ENCODE measurements around the gene ATP6V0A4. TPM values are rescaled to one million over a fixed set of nuclear protein-coding genes. Genes with fewer than 3 reads are reported as not detected.
"Not testable (repeated sequence)": the region's sequence is repeated elsewhere in the genome, so short reads cannot be mapped to it uniquely, and the experiment has no call there.

Gene ATP6V0A4
- polyA plus RNA-seq, 3 donors: 49.7 to 67.9 (median 64.7) TPM

DNA sequence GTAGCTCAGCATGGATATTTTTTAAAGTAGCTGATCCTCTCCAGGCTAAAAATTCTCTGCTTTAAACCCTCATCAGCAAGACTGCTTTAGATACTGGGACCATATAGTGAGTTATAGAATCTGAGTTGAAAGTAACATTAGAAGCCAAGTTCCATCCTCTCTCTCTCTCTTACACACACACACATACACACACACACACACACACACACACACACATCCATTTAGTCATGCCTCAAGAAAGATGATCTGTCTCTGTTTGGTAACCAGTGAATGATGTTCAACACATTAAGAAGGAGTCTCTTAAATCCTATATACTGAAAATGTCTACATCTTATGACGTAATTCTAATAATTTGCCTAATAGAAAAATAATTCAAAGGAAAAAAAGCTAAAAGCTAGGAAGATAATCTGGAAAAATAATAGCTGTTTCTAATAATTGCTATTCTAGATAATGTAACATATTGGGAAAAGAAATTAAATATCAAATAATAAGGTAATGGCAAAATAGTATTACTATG is 16.9 kb upstream of the ATP6V0A4 start:
- no peak for DNase-seq (ENCODE audit: extremely low read depth in 1 of 11, low read depth in 9 of 11, low spot score in 4 of 11)

DNA sequence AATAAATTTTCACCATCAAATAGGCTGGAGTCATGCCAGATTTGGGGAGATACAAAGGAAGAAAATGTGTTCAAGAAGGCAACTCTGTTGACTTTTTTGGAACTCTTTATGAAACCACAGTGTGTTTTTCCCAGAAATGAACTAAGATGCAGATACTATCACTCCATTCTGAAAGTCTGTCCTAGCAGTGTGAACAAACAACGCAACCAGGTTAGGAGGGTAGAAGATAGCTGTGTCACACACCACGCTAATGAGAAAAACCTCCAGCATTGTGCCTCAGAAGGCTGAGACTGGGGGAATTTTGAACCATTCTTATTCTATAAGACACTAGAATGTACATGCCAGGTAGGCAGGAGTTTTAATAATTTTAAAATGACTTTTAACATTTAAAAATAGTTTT is 15.9 kb upstream of the ATP6V0A4 start:
- DNase-seq (ENCODE audit: extremely low read depth in 1 of 11, low read depth in 9 of 11, low spot score in 4 of 11): no peak

DNA sequence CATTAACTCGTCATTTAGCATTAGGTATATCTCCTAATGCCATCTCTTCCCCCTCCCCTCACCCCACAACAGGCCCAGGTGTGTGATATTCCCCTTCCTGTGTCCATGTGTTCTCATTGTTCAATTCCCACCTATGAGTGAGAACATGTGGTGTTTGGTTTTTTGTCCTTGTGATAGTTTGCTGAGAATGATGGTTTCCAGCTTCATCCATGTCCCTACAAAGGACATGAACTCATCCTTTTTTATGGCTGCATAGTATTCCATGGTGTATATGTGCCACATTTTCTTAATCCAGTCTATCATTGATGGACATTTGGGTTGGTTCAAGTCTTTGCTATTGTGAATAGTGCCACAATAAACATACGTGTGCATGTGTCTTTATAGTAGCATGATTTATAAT is 13.3 kb upstream of the ATP6V0A4 start:
- not testable (repeated sequence) for DNase-seq (ENCODE audit: extremely low read depth in 1 of 11, low read depth in 9 of 11, low spot score in 4 of 11)

DNA sequence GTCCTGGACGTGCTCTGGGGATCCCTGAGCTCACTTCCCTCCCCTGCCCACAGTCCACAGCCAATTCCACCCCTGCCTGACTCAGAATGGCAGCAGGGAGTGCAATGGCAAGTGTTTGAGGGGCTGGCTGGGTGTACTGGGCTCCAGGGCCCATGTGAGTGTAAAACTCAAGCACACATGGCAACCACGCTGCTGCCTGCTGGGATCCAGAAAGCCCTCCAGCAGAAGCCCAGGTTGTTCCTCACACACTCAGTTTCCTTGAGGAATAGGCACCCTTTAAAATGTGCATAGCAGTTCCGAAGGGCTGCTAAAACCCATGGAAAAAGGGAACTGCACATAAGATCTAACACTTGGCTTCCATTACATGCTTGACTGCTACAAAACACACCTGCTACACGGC is 11.3 kb upstream of the ATP6V0A4 start:
- no peak for DNase-seq (ENCODE audit: extremely low read depth in 1 of 11, low read depth in 9 of 11, low spot score in 4 of 11)

DNA sequence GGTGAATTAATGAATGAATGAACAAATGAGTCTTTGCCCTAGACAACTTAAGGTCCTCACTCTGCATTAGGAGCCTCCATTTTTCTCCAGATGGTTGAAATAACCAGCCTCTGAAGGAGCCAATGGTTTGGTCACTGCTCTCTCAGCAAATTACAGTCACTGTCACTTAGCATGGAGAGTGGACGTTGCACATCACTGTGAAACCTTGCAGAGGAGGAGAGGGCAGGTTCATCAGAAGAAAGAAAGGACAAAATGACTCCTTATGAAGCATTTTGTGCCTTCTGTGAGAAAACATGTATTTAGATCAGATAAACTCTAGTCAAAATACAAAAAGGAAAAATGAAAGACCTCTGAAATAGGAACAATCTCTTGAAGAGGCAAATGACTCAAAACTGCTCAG is 6.6 kb upstream of the ATP6V0A4 start:
- no peak for DNase-seq (ENCODE audit: extremely low read depth in 1 of 11, low read depth in 9 of 11, low spot score in 4 of 11)

DNA sequence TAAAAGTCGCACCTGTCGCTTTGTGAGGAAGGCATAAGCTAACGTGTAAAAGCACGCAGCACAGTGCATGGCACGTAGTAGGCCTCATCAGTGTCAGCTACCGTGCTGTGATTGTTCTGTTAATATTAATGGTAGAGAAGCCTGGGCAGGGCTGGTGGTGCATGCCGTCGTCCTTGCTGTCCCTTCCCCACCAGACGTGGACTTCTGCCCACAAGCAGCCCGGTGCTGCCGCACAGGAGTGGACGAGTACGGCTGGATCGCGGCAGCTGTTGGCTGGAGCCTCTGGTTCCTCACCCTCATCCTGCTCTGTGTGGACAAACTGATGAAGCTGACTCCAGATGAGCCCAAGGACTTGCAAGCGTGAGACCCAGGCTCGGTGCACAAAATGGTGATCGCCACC is 4.7 kb upstream of the ATP6V0A4 start:
- DNase-seq (ENCODE audit: extremely low read depth in 1 of 11, low read depth in 9 of 11, low spot score in 4 of 11): no peak

DNA sequence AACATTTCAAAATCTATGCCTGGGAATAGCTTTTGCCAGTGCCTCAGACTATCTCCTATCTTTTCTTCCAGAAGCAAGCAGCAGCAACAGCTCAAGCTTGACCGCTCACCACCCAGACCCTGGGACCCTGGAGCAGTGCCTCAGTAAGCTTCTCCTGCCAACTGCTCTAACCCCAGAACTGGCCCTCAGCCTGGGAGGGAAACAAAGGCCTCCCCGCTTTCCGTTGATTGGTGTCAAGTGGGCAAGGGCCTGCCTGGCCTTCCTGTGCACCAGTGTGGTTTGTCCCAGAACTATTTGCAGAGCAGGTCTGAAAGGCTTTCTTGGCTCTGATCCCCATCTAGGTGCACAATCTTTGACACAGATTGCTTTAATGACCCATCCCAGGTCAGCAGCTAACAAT is 3.3 kb upstream of the ATP6V0A4 start:
- DNase-seq (ENCODE audit: extremely low read depth in 1 of 11, low read depth in 9 of 11, low spot score in 4 of 11): no peak

DNA sequence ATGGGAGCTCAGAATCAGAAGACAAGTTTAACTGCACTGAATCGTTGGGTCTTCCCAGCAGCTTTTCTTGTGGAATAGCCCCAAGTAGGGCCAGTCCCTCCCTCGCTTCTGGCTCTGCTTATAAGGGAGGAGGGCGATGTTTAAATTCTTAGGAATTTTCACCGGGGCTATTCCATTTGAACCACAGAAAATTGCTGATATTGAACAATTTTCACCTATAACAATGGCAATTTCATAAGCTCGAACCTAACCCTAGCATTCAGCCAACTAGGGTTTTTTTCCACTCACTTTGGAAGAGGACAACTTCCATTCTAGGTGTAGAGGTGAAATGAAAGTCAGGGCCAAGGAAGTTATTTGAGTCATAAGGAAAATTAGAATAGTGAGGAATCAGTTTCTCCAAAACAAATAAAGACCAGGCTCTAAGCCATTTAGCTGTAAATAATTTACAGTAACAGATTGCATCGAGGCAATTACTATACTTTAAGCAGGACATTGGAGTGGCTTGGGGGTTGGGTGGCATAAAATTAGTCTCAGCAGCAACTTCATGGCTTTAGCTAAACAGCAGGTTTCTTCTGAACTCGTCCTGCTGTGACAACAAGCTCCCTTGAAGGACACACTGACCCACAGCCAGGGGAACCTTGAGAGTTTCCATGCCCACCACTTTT is 1.5 kb upstream of the ATP6V0A4 start:
- DNase-seq (ENCODE audit: extremely low read depth in 1 of 11, low read depth in 9 of 11, low spot score in 4 of 11): peak in 5 of 11 donors; percentile 9 to 60 (median 19)

DNA sequence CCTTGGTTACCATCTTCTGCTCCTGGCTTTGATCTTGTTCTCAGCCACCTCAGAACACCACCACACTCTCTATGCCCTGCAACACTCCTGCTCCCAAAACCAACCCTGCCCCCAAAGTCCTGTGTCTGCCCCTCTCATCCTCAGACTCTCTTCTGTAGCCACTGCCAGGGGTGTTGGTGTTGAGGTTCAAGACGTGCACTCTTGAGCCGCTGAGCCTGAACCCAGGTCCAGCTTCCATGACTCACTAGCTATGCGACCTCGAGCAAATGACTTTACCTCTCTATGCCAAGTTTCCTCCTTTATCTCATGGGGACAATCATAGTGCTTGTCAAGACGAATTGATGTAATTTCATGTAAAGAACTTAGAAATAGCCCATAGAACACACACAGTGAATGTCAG is 840 bp upstream of the ATP6V0A4 start:
- no peak for DNase-seq (ENCODE audit: extremely low read depth in 1 of 11, low read depth in 9 of 11, low spot score in 4 of 11)

DNA sequence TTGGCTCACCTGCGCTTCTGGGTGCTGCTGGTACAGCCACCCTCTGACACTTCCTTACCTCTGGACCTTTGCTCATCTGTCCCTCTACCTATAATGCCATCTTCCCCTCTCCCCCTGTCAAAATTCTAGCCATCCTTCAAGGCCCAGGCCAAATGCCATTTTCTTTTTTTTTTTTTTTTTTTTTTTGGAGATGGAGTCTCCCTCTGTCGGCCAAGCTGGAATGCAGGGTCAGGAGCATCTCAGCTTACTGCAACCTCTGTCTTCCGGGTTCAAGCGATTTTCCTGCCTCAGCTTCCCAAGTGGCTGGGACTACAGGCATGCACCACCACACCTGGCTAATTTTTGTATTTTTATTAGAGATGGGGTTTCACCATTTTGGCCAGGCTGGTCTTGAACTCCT is 950 bp downstream of the ATP6V0A4 start:
- not testable (repeated sequence) for DNase-seq (ENCODE audit: extremely low read depth in 1 of 11, low read depth in 9 of 11, low spot score in 4 of 11)

DNA sequence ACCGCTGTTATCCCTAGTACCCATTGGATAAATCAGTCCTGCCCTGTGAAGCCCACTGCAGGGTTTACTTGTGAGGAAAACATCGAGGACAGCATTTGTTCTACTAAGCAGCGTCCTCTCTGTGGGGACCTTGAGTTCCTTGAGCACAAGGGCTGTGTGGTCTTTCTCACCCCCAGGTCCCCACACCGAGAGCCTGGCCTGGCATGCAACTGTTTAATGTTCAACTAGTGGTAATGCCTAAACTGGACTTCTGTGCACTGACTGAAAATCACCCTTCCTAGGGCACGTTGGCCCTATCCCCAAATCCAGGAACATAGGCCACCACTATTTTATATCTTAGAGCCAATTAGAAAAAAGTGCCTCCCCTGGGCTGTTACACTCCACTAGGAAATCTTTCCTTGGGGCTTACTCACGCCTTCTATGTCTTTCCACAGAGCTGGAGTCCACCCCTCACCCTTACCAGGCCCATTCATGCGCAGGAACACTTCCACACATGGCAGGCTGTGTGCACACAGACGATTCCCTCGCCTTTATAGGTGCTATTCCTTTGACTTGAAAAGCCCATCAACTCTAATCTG is 1.9 kb downstream of the ATP6V0A4 start:
- DNase-seq (ENCODE audit: extremely low read depth in 1 of 11, low read depth in 9 of 11, low spot score in 4 of 11): peak in 1 of 11 donors; percentile 18

DNA sequence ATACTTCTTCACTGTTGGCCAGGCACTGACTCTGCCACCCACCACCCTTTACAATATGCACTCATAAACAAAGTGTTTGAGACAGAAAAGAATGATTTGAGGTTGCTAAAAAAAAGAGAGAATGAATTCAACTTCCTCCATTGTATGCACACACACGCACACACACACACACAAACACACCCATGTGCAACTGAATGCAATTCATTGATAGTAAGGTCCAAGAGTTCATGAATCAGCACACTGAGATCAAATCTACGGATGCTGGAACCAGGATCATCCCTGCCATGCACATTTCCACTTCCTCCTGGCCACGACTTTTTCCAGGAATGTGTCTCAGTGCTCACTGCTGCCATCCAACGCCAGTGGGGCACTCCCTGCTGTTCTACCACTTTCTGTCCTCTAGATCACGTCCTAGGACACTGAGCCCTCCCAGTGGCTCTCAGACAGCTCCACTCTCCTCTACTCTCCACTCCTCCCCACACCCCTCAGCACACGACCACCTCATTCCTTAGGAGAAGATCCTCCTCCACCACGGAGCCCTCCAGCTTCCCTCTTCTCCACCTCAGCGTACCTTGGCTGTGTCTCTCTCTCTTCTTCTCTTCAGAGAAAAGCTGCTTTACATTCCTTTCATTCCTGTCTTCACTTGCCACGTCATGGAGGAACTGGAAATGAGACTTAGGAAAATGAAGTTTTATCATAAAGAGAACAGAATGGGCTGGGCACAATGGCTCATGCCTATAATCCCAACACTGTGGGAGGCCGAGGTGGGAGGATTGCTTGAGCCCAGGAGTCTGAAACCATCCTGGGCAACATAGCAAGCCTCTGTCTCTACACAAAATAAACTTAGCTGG is 12.2 kb downstream of the ATP6V0A4 start:
- DNase-seq (ENCODE audit: extremely low read depth in 1 of 11, low read depth in 9 of 11, low spot score in 4 of 11): no peak

DNA sequence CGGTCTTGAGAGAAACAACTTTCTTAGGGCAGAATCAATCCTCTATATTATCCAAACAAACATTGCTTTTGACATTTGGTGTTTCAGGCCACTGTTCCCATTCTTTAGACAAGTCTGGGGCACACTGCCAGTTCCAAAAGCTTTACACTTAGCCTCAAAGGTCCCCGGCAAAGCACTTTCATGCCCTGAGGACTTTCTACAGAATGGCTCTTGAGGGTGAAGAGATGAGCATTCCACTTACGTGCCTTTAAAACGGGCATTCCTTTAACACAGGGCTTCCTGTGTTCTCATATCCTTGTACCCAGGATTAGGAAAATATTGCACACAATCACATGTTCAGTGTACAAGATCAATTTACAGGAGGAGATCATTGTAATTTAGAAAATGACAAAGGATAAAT is 13.3 kb downstream of the ATP6V0A4 start:
- DNase-seq (ENCODE audit: extremely low read depth in 1 of 11, low read depth in 9 of 11, low spot score in 4 of 11): no peak

DNA sequence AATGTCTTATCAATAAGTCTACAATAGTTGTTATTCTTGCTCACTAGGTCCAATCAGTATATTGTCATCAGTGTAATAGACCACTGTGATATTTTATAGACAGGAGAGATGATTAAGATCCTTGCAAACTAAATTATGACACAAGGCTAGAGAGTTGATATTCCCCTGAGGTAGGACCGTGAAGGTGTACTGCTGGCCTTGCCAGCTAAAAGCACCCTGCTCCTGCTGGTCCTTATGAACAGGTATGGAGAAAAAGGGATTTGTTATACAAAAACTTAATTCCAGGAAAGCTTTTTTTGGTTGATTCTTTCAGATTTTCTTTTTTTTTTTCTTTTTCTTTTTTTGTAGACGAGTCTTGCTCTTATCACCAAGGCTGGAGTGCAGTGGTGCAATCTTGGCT is 17.0 kb downstream of the ATP6V0A4 start:
- DNase-seq (ENCODE audit: extremely low read depth in 1 of 11, low read depth in 9 of 11, low spot score in 4 of 11): no peak

DNA sequence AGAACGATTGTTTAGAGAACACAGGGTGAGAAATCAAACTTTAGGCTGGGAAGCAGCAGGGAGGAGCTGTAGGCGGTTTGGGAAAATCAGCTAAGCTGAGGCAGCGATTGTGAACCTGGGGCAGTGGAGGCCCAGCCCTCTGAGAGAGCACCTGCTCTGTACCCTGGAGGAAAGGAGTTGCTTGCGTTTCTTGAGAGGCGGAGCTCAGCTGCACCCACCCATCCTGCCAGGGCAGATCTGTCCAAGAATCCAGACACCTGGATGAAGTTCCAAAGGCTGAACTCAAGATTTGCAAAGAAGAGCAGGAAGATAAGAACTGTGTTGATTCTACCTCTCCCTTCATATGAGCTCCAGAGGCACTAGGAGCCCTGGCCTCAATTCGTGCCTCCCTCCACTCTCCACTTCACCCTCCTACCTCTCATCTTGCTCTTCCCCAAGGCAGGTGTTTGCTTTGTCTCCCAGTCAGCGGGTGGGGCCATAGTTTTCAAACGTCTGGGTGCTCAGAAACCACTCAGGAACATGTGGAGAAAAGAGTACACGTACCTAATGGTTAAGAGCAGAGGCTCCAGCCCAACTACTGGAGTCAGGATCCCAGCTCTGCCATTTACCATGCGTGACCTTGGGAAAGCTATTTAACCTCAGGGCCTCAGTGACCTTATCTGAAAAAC is 21.7 kb downstream of the ATP6V0A4 start:
- no peak for DNase-seq (ENCODE audit: extremely low read depth in 1 of 11, low read depth in 9 of 11, low spot score in 4 of 11)

DNA sequence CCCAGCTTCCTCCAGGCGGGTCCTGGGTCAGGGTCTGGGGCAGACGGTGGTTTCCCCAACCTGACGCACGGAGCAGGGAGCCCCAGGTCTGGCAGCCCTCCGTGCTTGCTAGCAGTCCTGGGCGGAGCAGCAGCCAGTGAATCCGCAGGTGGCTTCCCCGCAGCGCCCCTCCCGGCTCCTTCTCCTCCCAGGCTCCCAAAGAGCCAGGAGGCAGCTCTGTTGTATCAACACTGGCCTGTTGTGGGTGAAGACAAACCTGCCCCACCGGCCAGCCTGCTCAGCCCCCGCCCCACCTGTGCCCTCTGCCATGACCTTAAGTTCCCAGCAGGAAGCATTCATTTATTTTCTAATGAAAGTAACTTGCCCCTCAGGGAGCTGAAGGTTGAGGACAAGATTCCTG is 24.2 kb downstream of the ATP6V0A4 start:
- DNase-seq (ENCODE audit: extremely low read depth in 1 of 11, low read depth in 9 of 11, low spot score in 4 of 11): no peak

DNA sequence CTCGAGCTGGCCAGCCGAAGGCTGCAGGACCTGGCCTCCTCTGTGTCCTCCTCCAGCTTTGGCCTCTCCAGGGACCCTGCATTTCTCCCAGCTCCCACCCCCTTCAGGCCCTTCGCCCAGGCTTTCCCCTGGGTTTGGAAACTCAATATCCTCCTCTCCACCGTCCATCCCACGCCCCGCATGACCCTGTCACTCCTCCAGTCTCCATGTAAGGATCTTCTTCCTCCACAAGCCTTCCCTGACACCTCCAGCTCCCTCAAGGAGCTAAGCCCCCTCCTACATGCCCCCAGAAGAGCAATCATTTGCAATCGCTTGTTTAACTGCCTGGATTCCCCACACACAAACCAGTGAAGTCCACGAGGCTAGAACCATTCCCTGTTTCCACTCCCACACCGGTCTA is 24.8 kb downstream of the ATP6V0A4 start:
- DNase-seq (ENCODE audit: extremely low read depth in 1 of 11, low read depth in 9 of 11, low spot score in 4 of 11): no peak

DNA sequence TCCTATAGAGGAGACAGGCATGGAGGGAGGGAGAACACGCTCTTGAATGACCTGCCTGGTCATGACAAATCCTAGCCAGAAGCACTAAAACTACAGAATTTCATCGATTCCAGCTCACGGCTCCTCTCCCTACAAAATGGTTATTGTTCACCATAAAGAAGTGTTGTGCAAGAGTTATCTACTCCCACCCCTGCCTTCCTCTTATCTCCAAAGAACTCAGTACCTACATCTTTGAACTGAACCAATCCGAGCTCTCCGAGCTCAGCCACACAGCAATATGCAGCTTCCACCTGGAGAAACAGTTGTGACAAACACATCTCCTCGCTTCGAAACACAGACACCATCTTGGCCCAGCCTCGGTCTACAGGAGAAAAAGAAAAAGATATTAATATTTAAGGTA is 27.1 kb downstream of the ATP6V0A4 start:
- no peak for DNase-seq (ENCODE audit: extremely low read depth in 1 of 11, low read depth in 9 of 11, low spot score in 4 of 11)

DNA sequence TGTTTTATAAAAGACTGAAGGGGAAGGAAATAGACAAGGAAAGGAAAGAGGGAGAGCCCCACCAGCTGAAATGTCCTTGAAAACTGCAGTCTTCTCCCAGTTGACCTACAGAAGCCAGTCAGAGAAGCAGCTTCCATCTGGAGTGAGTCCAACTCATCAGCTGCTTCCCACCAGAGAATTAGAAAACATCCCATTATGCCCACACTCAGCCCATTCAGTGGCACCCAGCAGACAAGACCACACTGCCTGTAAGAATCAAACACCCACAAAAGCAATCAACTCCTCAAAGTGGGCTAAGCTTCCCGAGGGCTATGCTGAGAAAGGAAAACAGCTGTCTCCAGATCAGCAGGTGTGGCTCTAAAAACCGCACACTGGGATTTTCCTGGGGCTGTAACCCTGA is 29.8 kb downstream of the ATP6V0A4 start:
- DNase-seq (ENCODE audit: extremely low read depth in 1 of 11, low read depth in 9 of 11, low spot score in 4 of 11): no peak
